Stimulated activated CD8-positive, alpha-beta memory T cell treated with anti-CD3 and anti-CD28 coated beads, Interleukin-12 subunit alpha, Interleukin-12 subunit beta, amount 100 ng/mL, for 24 hours (primary cell): ENCODE measurements around the gene GPX3.

Experiments
- DNase-seq: peaks from one replicate; pipeline ENCODE4 v3.0.0-alpha.2; 2020; ENCODE audit errors: extremely low read depth

GPX3 gene

DNA sequence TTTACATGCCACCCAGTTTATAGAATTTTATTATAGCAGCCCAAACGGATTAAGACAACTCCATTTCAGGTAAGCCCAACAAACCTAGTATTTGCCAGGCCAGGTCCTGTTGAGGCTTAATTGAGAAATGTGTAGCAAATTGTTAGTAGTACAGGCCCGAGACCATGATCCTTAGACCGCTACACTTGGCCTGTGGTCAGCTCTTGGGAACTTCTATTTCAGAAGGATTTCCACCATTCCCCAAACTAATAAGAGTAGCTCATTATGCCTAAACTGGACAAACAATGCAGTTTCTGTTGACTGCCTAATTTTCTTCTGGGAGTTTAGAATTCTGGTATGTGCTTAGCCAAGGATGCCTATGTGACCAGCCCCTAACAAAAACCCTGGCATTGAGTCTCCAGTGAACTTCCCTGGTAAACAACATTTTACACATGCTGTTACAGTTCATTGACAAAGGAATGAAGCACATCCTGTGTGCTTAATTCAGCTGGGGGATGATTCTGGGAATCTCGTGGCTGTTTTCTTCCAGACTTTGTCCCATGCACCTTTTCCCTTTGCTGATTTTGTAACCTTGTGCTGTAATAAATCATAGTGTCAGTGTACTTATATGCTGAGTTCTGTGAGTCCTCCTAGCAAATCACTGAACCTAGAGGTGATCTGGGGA is 5.6 kb upstream of the GPX3 start:
- no peak for DNase-seq

GRCh38 chr5:151015974-151016587 is 4.3 kb upstream of the GPX3 start:
- no peak for DNase-seq

DNA sequence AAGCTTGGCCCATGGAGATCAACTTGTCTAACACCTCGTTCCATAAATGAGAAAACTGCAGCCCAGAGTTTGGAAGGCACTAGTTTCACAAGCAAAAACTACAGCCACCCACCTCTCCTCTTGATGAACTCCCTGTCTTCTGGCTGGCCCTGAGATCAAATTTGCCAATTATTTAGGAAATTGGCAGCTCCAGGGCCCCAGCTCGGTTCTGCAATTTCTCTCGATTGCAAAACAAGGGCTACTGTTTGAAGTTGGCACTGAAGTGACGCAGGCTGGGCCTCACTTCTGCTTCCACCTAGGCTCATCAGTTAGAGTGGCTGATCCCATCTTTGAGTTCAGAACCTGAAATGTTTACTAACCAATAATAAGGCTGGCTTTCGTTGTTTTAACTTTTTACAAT is 3.7 kb upstream of the GPX3 start:
- DNase-seq, result no peak

DNA sequence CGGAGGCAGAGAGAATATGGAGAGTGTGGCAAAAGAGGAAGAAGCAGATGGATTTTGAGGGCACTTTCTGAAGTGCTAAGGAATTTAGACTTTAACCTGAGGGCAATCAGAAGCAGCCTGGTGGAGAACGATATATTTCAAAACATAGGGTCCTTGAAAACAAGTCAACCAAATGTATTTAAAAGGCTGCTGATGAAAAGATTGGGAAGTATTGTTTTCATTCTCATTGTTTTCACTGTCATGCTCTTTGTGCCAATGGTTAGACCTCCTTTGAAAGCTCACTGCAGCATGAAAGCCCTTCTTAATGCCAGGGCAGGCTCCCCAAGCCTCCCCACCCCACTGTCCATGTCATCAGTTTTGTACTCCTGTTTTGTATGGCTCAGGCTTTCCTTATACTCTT is 2.5 kb upstream of the GPX3 start:
- DNase-seq, result no peak

- DNase-seq, result no peak
Measured at GRCh38 chr5:151018846-151019245, 1.5 kb upstream of the GPX3 start.

DNA sequence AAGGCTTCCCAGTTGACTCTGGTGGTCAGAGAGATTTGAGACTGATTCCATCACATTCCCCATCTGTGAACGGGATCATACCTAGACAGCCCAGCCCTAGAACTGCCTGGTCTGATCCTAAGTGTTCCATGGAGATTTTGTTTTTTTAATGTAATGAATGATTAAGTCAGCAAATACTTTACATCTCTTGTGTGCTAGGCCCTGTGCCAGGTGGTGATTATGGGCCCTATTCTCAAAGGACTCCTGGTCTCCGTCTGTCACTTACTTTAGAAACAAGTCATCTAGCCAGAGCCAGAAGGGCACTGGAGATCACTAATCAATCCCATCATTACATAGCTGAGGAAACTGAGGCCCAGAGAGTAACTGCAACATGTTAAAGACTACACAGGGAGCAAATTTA is 1.1 kb upstream of the GPX3 start:
- DNase-seq, result no peak

- no peak for DNase-seq
Measured at GRCh38 chr5:151021746-151022145, 1.4 kb downstream of the GPX3 start.

- DNase-seq, result no peak
Measured at GRCh38 chr5:151022511-151023018, 2.2 kb downstream of the GPX3 start.

DNA sequence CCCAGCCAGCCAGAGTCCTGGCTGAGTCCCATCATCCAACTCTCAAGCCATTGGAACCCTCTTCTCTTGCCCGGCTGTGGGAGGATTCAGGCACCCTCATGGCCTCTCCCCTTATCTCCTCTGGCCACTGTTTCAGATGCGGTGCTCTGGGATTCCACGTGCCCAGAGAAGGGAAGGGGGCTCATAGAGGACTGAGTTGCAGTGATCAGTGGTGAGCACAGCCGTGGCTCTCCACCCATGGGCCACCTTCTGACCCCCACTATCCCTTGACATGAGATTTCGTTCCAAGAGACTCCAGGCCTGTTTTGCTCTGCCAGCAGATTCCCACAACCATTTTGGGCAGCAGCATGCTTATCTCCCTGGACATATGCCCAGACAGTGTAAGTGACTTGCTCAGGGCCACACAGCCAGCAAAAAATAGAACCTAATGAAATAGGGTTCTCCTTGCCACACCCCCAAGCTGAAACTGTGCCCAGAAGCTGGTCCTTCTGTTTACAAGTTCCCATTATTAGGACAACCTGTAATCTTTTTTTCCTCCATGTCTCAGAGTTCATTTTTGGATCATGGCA is 2.7 kb downstream of the GPX3 start:
- no peak for DNase-seq

DNA sequence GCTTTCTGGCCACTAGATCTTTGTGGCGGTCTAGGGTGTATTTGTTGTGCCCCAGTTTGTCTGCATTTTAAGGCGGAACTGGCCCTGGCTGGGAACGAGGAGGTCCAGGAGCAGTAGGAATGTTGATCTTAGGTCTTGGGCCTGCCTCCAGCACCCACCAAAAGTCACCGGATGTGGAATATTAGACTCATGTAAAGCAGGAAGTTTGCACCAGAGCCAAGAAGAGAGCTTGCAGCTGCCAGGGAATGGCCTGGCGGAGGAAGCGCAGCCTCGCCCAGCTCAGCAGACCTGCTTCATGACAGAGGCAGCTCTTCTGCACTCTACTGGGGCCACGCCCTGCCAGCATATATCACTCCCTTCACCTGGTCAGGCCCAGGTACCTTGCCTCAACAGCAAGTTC is 3.3 kb downstream of the GPX3 start:
- DNase-seq, result no peak

DNA sequence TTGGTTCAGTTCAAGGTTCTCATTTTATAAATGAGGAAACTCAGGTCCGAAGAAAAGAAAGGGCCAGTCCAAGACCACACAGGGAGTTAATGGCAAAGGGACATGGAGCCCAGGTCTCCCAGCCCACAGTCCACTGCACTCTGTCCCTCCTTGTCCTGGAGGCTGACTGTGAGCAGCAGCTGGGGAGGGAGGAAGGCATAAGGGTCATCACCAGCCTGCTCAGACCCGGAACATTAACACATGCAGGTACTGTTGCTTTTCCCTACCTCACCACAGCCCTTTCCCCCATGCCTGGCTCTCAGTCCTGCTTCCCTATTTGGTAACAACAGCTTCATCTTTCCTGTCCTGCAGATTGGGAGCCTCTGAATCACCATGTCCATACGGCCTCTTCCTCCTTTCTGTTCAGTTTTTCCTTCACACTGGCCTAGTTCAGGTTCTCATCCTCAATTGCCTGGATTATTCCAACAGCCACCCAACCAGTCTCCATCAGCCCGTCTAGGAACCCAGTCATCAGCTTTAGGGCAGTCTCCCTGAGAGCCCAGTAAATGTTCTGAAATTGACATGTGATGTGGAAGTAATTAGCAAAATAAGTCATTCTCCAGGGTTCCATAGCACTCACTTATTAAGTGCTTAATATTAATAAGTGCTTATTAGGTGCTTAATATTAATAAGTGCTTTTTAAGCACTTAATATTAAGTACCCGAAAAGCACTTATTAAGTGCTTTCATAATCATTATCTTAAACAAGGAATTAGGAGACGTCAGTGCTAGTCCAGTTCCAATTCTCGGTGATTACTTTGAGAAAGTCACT is 4.3 kb downstream of the GPX3 start:
- DNase-seq, result no peak

GRCh38 chr5:151025250-151025606 is 4.8 kb downstream of the GPX3 start:
- no peak for DNase-seq

DNA sequence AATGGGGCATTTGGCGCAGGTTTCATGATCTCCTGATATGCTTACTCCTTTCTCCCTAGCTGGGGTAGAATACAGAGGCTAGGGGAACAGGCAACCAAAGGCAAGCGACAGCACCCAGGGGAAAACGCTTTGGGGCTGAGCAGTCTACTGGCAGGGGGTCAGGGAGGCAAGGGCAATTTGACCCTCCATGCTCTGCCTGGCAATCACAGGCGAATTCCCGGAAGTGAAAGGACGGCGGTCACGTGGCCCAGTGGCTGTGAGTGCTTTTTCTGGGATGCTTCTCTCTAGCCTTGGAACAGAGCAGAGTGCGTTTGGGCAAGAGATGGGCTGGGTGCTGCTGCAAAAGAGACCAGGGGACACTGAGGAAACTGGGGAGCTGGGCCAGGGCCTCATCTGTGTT is 5.7 kb downstream of the GPX3 start:
- no peak for DNase-seq

GRCh38 chr5:151026679-151027078 is 6.3 kb downstream of the GPX3 start:
- no peak for DNase-seq

DNA sequence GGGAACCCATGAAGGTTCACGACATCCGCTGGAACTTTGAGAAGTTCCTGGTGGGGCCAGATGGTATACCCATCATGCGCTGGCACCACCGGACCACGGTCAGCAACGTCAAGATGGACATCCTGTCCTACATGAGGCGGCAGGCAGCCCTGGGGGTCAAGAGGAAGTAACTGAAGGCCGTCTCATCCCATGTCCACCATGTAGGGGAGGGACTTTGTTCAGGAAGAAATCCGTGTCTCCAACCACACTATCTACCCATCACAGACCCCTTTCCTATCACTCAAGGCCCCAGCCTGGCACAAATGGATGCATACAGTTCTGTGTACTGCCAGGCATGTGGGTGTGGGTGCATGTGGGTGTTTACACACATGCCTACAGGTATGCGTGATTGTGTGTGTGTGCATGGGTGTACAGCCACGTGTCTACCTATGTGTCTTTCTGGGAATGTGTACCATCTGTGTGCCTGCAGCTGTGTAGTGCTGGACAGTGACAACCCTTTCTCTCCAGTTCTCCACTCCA is 7.6 kb downstream of the GPX3 start:
- no peak for DNase-seq

GRCh38 chr5:151028717-151029116 is 8.3 kb downstream of the GPX3 start:
- no peak for DNase-seq

- no peak for DNase-seq
Measured at GRCh38 chr5:151029179-151030055, 9.0 kb downstream of the GPX3 start.

GRCh38 chr5:151030056-151030336 is 9.6 kb downstream of the GPX3 start:
- DNase-seq, result no peak

- DNase-seq, result no peak
Measured at GRCh38 chr5:151030379-151030778, 10.0 kb downstream of the GPX3 start.

DNA sequence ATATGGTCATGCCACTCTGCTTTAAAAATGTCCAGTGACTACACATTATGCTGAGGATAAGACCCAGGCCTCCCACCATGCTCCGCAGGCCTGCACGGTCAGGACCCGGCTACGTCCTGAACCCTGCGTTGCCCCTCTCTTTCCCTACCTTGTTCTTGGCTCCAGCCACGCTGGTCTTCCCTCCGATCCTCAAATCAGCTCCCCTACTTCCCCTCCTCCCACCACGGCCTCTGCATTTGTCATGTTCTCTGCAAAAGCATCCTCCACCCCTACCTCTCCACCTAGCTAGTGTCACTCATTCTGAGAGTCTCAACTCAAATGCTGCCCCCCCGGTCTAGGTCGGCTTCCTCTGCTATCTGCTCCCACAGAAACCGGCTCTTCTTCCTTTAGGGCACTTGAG is 11.2 kb downstream of the GPX3 start:
- no peak for DNase-seq

- no peak for DNase-seq
Measured at GRCh38 chr5:151033217-151033934, 13.0 kb downstream of the GPX3 start.
